GM18502 (cell line): ENCODE results near the gene MBD4.
"Not testable (repeated sequence)": the region's sequence is repeated elsewhere in the genome, so short reads cannot be mapped to it uniquely, and the experiment has no call there.

Source experiments
- ATAC-seq: cut with Tn5 transposase; IDR thresholded peaks from one replicate; pipeline ENCODE4 v1.9.1; 2021; ENCODE audit warnings: mild to moderate bottlenecking; ENCODE audit not compliant: unreplicated experiment, poor library complexity

MBD4 gene

DNA sequence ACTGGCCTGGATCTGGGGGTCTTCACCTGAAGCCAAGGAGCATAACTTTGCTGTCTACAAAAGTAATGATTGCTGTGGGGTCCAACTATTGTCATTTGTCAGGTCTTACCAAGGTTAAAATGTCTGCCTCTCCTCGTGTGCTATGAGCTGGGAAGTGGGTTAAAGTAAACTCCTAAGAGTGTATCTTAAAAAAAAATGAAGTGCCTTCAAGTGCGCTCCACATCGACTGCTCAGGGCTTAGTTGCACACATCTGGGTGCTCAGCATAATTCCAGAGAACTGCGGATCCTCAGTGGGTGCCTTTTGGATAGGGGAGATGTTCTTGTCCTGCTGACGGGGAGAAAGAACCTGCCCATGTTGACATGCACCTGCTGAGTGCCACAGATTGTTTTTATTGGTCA lies 52.3 kb downstream of the MBD4 start:
- ATAC-seq, result no peak

DNA sequence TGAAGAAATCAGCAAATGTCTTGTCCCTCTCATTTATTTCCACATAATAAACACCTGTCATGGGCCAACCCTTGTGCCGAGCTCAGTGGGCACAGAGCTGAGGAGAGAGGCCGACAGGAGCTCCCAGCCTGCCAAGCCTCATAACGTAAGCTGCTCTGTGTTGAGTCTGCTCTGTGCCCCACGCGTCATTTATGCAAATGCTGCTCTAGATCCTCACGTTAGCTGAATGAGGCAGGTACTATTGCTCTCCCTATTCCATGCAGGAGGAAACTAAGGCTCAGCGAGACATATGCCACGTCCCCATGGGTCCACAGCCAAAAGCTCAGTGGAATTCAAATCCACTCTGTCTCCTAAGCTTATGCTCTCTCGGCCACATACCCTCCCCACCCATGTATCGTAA lies 52.8 kb downstream of the MBD4 start:
- ATAC-seq, result no peak

DNA sequence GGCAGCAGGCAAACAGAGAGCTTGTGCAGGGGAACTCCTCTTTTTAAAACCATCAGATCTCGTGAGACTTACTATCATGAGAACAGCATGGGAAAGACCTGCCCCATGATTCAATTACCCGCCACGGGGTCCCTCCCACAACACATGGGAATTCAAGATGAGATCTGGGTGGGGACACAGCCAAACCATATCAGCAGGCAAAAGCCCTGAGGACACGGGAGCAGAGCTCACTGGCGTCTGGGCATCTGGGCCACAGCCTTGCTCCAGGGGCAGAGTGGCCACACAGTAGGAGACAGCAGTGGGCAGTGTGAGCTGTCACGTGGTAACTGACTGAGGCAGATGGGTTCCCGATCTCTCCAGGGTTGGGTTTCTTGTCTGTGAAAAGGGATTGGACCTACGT lies 54.2 kb downstream of the MBD4 start:
- not testable (repeated sequence) for ATAC-seq

DNA sequence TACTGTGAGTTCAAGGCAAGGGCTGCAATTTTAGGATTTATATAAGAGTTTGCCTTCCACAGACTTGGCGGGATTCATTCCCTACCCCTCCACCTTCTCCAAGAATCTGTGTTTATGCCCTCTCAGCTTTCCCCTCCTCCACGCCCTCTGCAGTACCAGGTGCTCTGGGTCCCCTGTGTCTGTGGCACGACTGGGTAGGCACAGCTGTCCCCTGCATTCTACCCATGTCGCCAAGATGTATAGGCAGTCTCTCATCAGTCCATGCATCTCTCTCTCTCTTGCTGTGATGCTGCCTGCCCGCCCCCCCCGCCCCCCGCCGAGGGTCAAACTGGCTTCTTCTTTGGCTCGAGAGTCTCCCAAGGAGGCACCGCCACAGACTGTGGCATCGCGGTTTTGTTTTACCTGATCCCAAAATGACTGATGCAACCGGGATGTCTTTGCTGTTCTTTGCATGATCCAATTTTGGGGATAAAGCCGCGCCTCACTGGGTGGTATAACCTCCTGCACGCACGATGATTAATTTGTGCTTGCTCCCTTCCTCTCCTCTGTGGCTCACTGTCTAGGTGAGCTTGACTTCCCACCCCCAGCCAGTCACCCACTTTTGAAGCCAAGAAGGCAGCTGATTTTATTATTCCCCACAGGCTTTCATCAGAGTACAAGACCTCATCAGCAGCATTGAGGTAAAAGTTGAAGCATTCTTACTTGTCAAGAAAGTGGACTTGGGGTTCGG lies 55.0 kb downstream of the MBD4 start:
- ATAC-seq, result no peak

DNA sequence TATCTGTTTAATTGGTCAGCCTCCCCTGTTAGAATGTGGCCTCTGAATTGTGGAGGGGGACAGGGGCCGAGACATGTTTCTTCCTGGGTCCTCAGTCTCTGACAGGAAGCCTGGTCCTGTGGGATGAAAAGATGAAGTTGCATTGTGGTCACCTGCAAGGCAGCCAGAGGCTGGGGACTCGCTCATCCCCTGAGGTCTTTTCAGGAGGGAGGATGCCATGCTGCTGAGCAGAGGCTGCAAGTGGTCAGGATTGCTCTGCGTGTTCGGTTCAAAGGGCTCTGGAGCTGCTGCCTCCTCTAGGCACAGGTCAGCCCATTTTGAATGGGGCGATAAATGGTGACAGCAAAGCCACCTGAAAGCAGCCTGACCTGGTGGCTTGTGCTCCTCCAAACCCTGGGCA lies 55.6 kb downstream of the MBD4 start:
- ATAC-seq, result not testable (repeated sequence)

DNA sequence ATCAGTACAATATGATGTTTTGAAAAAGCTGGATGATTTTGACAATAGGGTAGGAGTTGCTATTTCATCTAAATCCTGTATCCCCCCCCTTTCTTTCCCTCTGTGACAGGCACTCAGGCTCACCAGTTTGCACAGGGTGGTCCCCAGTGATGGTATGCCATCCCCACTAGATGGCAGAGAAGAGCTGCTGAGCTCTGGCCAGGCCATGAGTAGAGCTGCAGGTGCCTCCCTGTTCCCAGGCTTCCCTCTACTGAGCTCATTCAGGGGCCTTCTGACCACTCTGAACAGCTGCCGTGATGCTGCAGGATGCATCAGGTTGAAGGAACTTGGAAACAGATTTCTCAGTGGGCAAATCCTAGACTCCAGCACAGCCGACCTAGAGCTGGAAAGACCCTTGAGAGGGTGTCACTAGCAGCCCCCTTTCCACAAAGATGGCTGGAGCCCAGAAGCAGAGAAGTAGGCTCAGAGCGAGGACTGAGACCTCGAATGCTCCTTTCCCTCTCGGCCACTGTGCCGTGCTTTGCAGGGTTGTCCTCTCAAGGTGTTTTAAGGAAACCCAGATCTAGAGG lies 56.4 kb downstream of the MBD4 start:
- peak; percentile 76 for ATAC-seq

DNA sequence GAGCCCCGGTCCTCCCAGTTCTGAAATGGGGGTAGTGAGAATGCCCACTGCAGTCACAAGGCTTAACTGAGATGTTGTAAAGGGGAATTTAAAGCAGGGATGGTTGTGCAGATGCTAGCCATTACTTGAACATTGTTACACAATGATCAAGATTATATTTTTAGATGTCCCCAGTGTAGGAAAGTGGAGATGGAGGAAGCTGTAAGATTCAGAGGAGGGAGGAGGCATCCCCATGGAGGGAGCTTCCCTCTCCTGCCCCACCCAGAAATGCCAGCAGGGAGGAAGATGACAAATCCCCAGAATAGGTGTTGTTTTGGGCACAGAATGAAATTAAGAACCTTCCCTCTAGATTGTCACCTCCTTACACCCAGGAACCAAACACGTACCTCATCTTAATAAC lies 57.4 kb downstream of the MBD4 start:
- ATAC-seq, result no peak
